HepG2 (cell line): ENCODE results near the gene ESYT2. TPM values are rescaled to one million over a fixed set of nuclear protein-coding genes. Genes with fewer than 3 reads are reported as not detected.

Source experiments
- ATAC-seq: fragments of 200-7000 bp; cut with Tn5 transposase; 3 replicates; pipeline ENCODE4 v1.9.1; 2020; ENCODE audit warnings: mild to moderate bottlenecking, moderate library complexity
- BruUV-seq: library from RNA; stranded (reverse); fragments of 400-500 nt; replicated peaks from 2 replicates; lab custom pipeline; 2021; lab: Mats Ljungman, UMichigan
- CTCF ChIA-PET: fragments of 300-600 bp; formaldehyde crosslinking; extraction: SDS; loops from one replicate; lab custom pipeline; 2021; ENCODE audit warnings: low total read pairs, inconsistent platforms, low intra/inter-chr PET ratio; lab: Yijun Ruan, JAX
- POLR2A ChIA-PET: fragments of 350-600 bp; sonication (Branson Sonifier 250); formaldehyde crosslinking; loops from one replicate; lab custom pipeline; 2020; ENCODE audit warnings: antibody characterized with exemption, inconsistent platforms; lab: Yijun Ruan, JAX
- DNase-seq: peaks from one replicate; pipeline ENCODE4 v3.0.0-alpha.2; 2015; ENCODE audit warnings: low spot score
- FAIRE-seq: peaks from 3 replicates; lab custom pipeline; 2011; peaks lifted over from hg19 to GRCh38; lab: Jason Lieb, UNC
- H2AFZ ChIP-seq: one replicate; pipeline ENCODE4 v1.6.1; 2011; ENCODE audit warnings: low read length, inconsistent platforms
- H3K27ac ChIP-seq: fragments of 300-600 bp; 3 replicates; pipeline ENCODE4 v1.8.0; 2011; ENCODE audit warnings: mixed run types, mild to moderate bottlenecking, mixed read lengths, low read length, inconsistent platforms; ENCODE audit not compliant: insufficient read depth; ENCODE audit errors: extremely low read length
- H3K27me3 ChIP-seq, 2 experiments: fragments of 200-600 bp in 1 of 2; 2 replicates in 1 of 2; 3 replicates in 1 of 2; pipeline versions ENCODE4 v1.6.0 to v1.8.0; 2011; ENCODE audit warnings: low read length in 2 of 2, mild to moderate bottlenecking in 2 of 2, moderate library complexity in 2 of 2, inconsistent platforms in 1 of 2; ENCODE audit not compliant: insufficient read depth in 2 of 2, control insufficient read depth in 1 of 2
- H3K36me3 ChIP-seq, 2 experiments: fragments of 200-600 bp in 1 of 2; replicated peaks in 1 of 2; 2 replicates in 1 of 2; 3 replicates in 1 of 2; pipeline versions ENCODE4 v1.5.1 to v1.8.0; 2011; ENCODE audit warnings: low read length in 2 of 2, inconsistent platforms in 1 of 2; ENCODE audit not compliant: insufficient read depth in 2 of 2, control insufficient read depth in 1 of 2
- H3K4me1 ChIP-seq: 2 replicates; pipeline ENCODE4 v1.5.1; 2012; ENCODE audit warnings: low read length, inconsistent platforms; ENCODE audit not compliant: insufficient read depth
- H3K4me2 ChIP-seq: 2 replicates; pipeline ENCODE4 v1.6.0; 2011; ENCODE audit warnings: low read depth, low read length, inconsistent platforms
- H3K4me3 ChIP-seq, 3 experiments: fragments of 200-600 bp in 1 of 3; sonication (generic), shearing (Covaris generic) in 1 of 3; replicated peaks in 1 of 3; 2 replicates each; pipeline ENCODE4 v1.5.1; 2011 to 2016; ENCODE audit warnings: low read length in 3 of 3, inconsistent platforms in 2 of 3, low read depth in 2 of 3, mild to moderate bottlenecking in 2 of 3, control low read depth in 1 of 3, mixed read lengths in 1 of 3; ENCODE audit not compliant: insufficient read depth in 1 of 3
- H3K79me2 ChIP-seq: one replicate; pipeline ENCODE4 v1.6.1; 2011; ENCODE audit warnings: low read length, inconsistent platforms; ENCODE audit not compliant: insufficient read depth
- H3K9ac ChIP-seq: 2 replicates; pipeline ENCODE4 v1.6.0; 2011; ENCODE audit warnings: mild to moderate bottlenecking, low read depth, low read length, inconsistent platforms; ENCODE audit not compliant: insufficient read depth
- H3K9me3 ChIP-seq: 2 replicates; pipeline ENCODE4 v1.5.1; 2012; ENCODE audit warnings: mild to moderate bottlenecking, low read length
- H4K20me1 ChIP-seq: 2 replicates; pipeline ENCODE4 v1.6.0; 2011; ENCODE audit warnings: inconsistent platforms, mild to moderate bottlenecking, low read length, moderate library complexity; ENCODE audit not compliant: insufficient read depth
- ATF7 ChIP-seq, 2 experiments: fragments of 450-650 bp in 1 of 2; sonication (generic) in 1 of 2; formaldehyde crosslinking in 1 of 2; IDR thresholded peaks; 2 replicates each; pipeline versions ENCODE4 v1.4.0 to v1.6.1; 2016 to 2020; ENCODE audit warnings: antibody characterized with exemption in 1 of 2, mild to moderate bottlenecking in 1 of 2, missing genetic modification reagents in 1 of 2
- CEBPB ChIP-seq: IDR thresholded peaks from 2 replicates; pipeline ENCODE4 v1.6.1; 2011; ENCODE audit warnings: low read depth, low read length, improper control_type of control experiment, borderline replicate concordance
- FOXA1 ChIP-seq, 2 experiments: fragments of 450-650 bp in 1 of 2; sonication (generic) in 1 of 2; formaldehyde crosslinking in 1 of 2; IDR thresholded peaks; 2 replicates each; pipeline versions ENCODE4 v1.4.0 to v1.6.1; 2016 to 2020; ENCODE audit warnings: missing genetic modification reagents in 1 of 2
- FOXO1 ChIP-seq: sonication (generic); formaldehyde crosslinking; IDR thresholded peaks from 2 replicates; pipeline ENCODE4 v1.4.0; 2020; ENCODE audit warnings: missing genetic modification reagents
- MIXL1 ChIP-seq: IDR thresholded peaks from 2 replicates; pipeline ENCODE4 v1.6.1; 2016
- TBL1XR1 ChIP-seq: fragments of 150-350 bp; IDR thresholded peaks from 2 replicates; pipeline ENCODE4 v1.6.1; 2014; ENCODE audit warnings: borderline replicate concordance, low read length; ENCODE audit not compliant: partially characterized antibody
- ZNF292 ChIP-seq: sonication (generic); formaldehyde crosslinking; IDR thresholded peaks from 2 replicates; pipeline ENCODE4 v1.8.1; 2022; ENCODE audit warnings: mild to moderate bottlenecking, low read depth, missing genetic modification reagents, borderline replicate concordance
- ZNF614 ChIP-seq: IDR thresholded peaks from 2 replicates; pipeline ENCODE4 v1.6.1; 2018; ENCODE audit warnings: missing biosample characterization, missing genetic modification reagents, inconsistent platforms, borderline replicate concordance
- ZNF746 ChIP-seq: sonication (generic); formaldehyde crosslinking; IDR thresholded peaks from 2 replicates; pipeline ENCODE4 v1.8.0; 2022; ENCODE audit warnings: mild to moderate bottlenecking, missing genetic modification reagents
- ZNF781 ChIP-seq: sonication (generic); formaldehyde crosslinking; IDR thresholded peaks from 2 replicates; pipeline ENCODE4 v1.5.1; 2020; ENCODE audit warnings: borderline replicate concordance, mild to moderate bottlenecking, missing genetic modification reagents; ENCODE audit errors: not compliant biosample characterization
- WGBS: methylation state at CpG from one replicate; pipeline ENCODE4 v1.1.6; 2017; ENCODE audit warnings: low lambda C conversion rate; 5-methylcytosine and 5-hydroxymethylcytosine counted together
- in situ Hi-C: cut with HindIII; loops from 2 replicates; pipeline ENCODE4 v1.10.0; 2017; ENCODE audit warnings: low pct_unique_long_range_greater_than_20kb; ENCODE audit not compliant: extremely low pct_ligation_motif_present
- intact Hi-C: fragments of 100-400 bp; cut with micrococcal nuclease; formaldehyde crosslinking; loops from one replicate; pipeline ENCODE4 v1.10.0; 2022; ENCODE audit not compliant: unreplicated experiment
- polyA plus RNA-seq, 8 experiments: library from polyadenylated mRNA; depleted of rRNA in 3 of 8; stranded (reverse) in 7 of 8; unstranded in 1 of 8; fragments of >200 nt; fragmentation: Illumina TruSeq in 4 of 8; extraction: Trizol in 4 of 8; gene quantifications; 2 replicates each; pipeline versions ENCODE4 v1.2.1 to v1.2.3, GENCODE V29; 2011 to 2016; ENCODE audit warnings: low read depth in 4 of 8, missing spikeins in 1 of 8, mixed read lengths in 1 of 8; ENCODE audit not compliant: insufficient read depth in 1 of 8
- total RNA-seq, 5 experiments: library from RNA; depleted of rRNA; stranded (reverse); fragments of >200 nt; fragmentation: Illumina TruSeq; extraction: Trizol; gene quantifications; 2 replicates each; pipeline ENCODE4 v1.2.3, GENCODE V29; 2016; ENCODE audit warnings: low read depth in 1 of 5
- TF ChIP-seq, protein P1 (sequence below): IDR thresholded peaks from 2 replicates; pipeline ENCODE4 v1.6.1; 2016; ENCODE audit warnings: low read depth, borderline replicate concordance
- TF ChIP-seq, protein P2 (sequence below): sonication (generic); formaldehyde crosslinking; IDR thresholded peaks from 2 replicates; pipeline ENCODE4 v1.8.0; 2022; ENCODE audit warnings: missing genetic modification reagents, low read depth, mild to moderate bottlenecking, borderline replicate concordance

Gene ESYT2
- total and polyA plus RNA-seq, 2 of the 13 experiments (the other 11 are each of a cell fraction or from before 2014, with no cell fraction given), result 28.5 to 37.3 TPM

DNA sequence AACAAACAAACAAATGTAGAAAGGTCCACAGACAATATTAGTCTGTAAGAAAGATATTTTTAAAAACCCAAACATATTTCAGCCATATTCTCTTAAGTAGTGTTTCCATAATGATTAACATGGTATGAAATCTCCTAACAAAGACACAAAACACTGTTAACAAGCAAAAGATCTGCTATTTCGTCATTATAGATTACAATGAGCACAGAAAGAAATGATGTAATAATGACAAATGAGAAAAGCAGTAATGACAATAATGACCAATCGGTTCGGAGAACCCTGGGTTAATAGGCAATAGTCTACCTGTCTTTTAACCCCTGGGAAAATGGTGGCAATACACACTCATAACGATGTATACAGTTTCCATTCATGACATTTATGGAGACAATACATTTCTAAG, 85.2 kb downstream of the ESYT2 start:
- Histone ChIP-seq H3K27ac (no peak overlapping the region), H2AFZ (no peak overlapping the region), H3K79me2 (no peaks in the 10 kb centered on the region), H3K4me1 (no peaks in the 10 kb centered on the region), H3K9me3 (no peaks in the 10 kb centered on the region), H3K4me3 (no peak overlapping the region), H3K36me3 (peaks cover 24 to 69% of the 10 kb centered on the region in 2 experiments), H4K20me1 (no peaks in the 10 kb centered on the region), H3K9ac (no peak overlapping the region), H3K4me2 (no peak overlapping the region)
- intact Hi-C loops, result no loop called here
- WGBS, result 95% methylated on average over 4 of the region's 4 CpGs
- ChIA-PET POLR2A (no interaction called here), CTCF (no interaction called here)
- FAIRE-seq, result no peak
- in situ Hi-C loops, result no loop called here
- no peak for DNase-seq
- BruUV-seq, result no TSS peak
- ATAC-seq, result no peak
- TF ChIP-seq ZNF292 (CRISPR knock-in tag) (no peak), ATF7 (IDR thresholded peaks at IDR 0.05) (peak; percentile 45; the same call in 1 of the 2 replicates), ATF7 (CRISPR knock-in tag; IDR thresholded peaks at IDR 0.05) (no peak), CEBPB (peak; percentile 46; the same call in 1 of the 2 replicates), ZNF614 (CRISPR knock-in tag) (no peak)
- TF ChIP-seq, protein P1, sequence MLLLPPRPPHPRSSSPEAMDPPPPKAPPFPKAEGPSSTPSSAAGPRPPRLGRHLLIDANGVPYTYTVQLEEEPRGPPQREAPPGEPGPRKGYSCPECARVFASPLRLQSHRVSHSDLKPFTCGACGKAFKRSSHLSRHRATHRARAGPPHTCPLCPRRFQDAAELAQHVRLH (CRISPR knock-in tag), result no peak
- TF ChIP-seq, all 625 proteins: peak for 2
- H3K27me3 ChIP-seq, result no peaks in the 10 kb centered on the region

DNA sequence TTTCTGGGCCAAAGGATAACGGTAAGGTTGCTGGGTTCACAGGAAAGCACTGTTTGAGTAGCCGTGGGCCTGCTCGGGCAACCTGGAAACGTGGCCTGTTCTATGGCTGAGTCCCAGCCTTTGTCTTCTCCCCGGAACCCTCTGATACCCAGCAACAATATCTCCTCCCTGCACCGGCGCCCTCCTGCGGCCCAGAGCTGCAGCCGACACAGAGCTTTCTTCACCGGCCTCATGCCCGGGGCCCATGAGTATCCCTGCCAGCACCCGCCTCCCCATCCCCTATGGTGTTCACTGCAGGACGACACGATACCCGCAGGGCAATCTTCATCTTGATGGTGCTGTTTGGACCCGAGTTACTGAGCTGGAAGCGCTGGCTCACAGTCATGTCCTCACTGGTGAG, 86.1 kb downstream of the ESYT2 start:
- no peak for ATAC-seq
- Histone ChIP-seq H3K36me3 (peaks cover 25 to 74% of the 10 kb centered on the region in 2 experiments), H4K20me1 (no peaks in the 10 kb centered on the region), H3K4me2 (no peak overlapping the region)
- in situ Hi-C loops, result no loop called here
- no peak for TF ChIP-seq MIXL1 (CRISPR knock-in tag)
- TF ChIP-seq TBL1XR1, result no peak
- TF ChIP-seq, protein P2, sequence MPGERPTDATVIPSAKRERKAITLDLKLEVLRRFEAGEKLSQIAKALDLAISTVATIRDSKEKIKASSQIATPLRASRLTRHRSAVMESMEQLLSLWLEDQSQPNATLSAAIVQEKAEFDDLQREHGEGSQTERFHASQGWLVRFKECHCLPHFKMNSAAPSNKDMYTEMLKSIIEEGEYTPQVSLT (CRISPR knock-in tag), result no peak
- TF ChIP-seq ZNF746 (CRISPR knock-in tag), result no peak
- no peak for TF ChIP-seq ZNF781 (CRISPR knock-in tag)
- TF ChIP-seq FOXO1 (CRISPR knock-in tag), result no peak
- no peak for TF ChIP-seq FOXA1 (IDR thresholded peaks at IDR 0.05)
- no peak for TF ChIP-seq FOXA1 (CRISPR knock-in tag; IDR thresholded peaks at IDR 0.05)
- TF ChIP-seq, all 625 proteins: peak for 0
- H3K79me2 ChIP-seq, result no peaks in the 10 kb centered on the region
- 95% methylated on average over 17 of the region's 17 CpGs for WGBS
- no peaks in the 10 kb centered on the region for H3K4me1 ChIP-seq
- H2AFZ ChIP-seq, result no peak overlapping the region
- no TSS peak for BruUV-seq
- H3K9me3 ChIP-seq, result no peaks in the 10 kb centered on the region
- no peak for FAIRE-seq
- no peak overlapping the region for H3K4me3 ChIP-seq
- no peak for DNase-seq
- intact Hi-C loops, result no loop called here
- H3K9ac ChIP-seq, result no peak overlapping the region
- H3K27ac ChIP-seq, result no peak overlapping the region
- no peaks in the 10 kb centered on the region for H3K27me3 ChIP-seq
- ChIA-PET CTCF (no interaction called here), POLR2A (no interaction called here)
